ENCODE results near the gene HECTD2. TPM values are rescaled to one million over a fixed set of nuclear protein-coding genes. Genes with fewer than 3 reads are reported as not detected.

HECTD2 gene
- polyA plus RNA-seq, 1 donor from 2014 or later, result 87.6 TPM

DNA sequence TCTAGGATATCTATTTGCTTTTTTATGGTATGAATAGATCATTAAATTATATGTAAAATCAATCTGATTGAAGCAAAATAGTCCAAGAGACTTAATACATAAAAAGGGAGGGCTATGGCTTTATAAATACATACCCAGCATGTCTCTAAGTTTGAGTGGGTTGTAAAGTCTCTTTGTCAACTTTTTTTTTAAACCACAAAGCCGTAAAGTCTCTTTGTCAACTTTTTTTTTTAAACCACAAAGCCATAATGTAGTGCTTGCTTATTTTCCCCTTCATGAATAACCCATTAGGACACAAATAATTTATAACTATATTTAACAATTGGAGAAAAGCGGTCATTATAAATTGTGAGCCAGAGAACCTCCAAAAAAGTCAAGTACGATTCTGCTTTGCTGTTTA is 5.7 kb downstream of the HECTD2 start:
- H3K9ac ChIP-seq (ENCODE audit: low read length), result no peak overlapping the region
- no peaks in the 10 kb centered on the region for H3K9me2 ChIP-seq (ENCODE audit: insufficient read depth, low read length)
- no peaks in the 10 kb centered on the region for H3K36me3 ChIP-seq (ENCODE audit: insufficient read depth, low read length)
- H3K27ac ChIP-seq (ENCODE audit: low read length), result no peak overlapping the region
- no peak overlapping the region for H3K4me3 ChIP-seq (ENCODE audit: low read length)
- H2AFZ ChIP-seq (ENCODE audit: low read depth, low read length), result no peak overlapping the region
- H3K79me2 ChIP-seq (replicated peaks; ENCODE audit: insufficient read depth, low read length), result peaks cover 43% of the 10 kb centered on the region
- no peak overlapping the region for H3K4me2 ChIP-seq (ENCODE audit: low read length)
- H4K20me1 ChIP-seq (ENCODE audit: insufficient read depth), result no peaks in the 10 kb centered on the region
- no peaks in the 10 kb centered on the region for H3F3A ChIP-seq (ENCODE audit: insufficient read depth, low read length, poor library complexity, severe bottlenecking)
- no peaks in the 10 kb centered on the region for H3K27me3 ChIP-seq (ENCODE audit: insufficient read depth, low read depth, low read length)
- TF ChIP-seq EP300 (conservative IDR thresholded peaks at IDR 0.05; ENCODE audit: poor library complexity, severe bottlenecking) (no peak), MXI1 (conservative IDR thresholded peaks at IDR 0.05; ENCODE audit: poor library complexity, severe bottlenecking) (no peak), EZH2 (IDR thresholded peaks at IDR 0.05; ENCODE audit: borderline replicate concordance, insufficient read depth, low read length, poor library complexity, severe bottlenecking) (no peak), SMC3 (conservative IDR thresholded peaks at IDR 0.05; ENCODE audit: poor library complexity) (no peak), RAD21 (conservative IDR thresholded peaks at IDR 0.05) (no peak), TAF1 (IDR thresholded peaks at IDR 0.05; ENCODE audit: low read depth) (no peak), POLR2AphosphoS5 (IDR thresholded peaks at IDR 0.05) (no peak)
- TF ChIP-seq, protein P1, sequence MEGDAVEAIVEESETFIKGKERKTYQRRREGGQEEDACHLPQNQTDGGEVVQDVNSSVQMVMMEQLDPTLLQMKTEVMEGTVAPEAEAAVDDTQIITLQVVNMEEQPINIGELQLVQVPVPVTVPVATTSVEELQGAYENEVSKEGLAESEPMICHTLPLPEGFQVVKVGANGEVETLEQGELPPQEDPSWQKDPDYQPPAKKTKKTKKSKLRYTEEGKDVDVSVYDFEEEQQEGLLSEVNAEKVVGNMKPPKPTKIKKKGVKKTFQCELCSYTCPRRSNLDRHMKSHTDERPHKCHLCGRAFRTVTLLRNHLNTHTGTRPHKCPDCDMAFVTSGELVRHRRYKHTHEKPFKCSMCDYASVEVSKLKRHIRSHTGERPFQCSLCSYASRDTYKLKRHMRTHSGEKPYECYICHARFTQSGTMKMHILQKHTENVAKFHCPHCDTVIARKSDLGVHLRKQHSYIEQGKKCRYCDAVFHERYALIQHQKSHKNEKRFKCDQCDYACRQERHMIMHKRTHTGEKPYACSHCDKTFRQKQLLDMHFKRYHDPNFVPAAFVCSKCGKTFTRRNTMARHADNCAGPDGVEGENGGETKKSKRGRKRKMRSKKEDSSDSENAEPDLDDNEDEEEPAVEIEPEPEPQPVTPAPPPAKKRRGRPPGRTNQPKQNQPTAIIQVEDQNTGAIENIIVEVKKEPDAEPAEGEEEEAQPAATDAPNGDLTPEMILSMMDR (IDR thresholded peaks at IDR 0.05; ENCODE audit: poor library complexity, severe bottlenecking), result no peak
- TF ChIP-seq, protein P2, sequence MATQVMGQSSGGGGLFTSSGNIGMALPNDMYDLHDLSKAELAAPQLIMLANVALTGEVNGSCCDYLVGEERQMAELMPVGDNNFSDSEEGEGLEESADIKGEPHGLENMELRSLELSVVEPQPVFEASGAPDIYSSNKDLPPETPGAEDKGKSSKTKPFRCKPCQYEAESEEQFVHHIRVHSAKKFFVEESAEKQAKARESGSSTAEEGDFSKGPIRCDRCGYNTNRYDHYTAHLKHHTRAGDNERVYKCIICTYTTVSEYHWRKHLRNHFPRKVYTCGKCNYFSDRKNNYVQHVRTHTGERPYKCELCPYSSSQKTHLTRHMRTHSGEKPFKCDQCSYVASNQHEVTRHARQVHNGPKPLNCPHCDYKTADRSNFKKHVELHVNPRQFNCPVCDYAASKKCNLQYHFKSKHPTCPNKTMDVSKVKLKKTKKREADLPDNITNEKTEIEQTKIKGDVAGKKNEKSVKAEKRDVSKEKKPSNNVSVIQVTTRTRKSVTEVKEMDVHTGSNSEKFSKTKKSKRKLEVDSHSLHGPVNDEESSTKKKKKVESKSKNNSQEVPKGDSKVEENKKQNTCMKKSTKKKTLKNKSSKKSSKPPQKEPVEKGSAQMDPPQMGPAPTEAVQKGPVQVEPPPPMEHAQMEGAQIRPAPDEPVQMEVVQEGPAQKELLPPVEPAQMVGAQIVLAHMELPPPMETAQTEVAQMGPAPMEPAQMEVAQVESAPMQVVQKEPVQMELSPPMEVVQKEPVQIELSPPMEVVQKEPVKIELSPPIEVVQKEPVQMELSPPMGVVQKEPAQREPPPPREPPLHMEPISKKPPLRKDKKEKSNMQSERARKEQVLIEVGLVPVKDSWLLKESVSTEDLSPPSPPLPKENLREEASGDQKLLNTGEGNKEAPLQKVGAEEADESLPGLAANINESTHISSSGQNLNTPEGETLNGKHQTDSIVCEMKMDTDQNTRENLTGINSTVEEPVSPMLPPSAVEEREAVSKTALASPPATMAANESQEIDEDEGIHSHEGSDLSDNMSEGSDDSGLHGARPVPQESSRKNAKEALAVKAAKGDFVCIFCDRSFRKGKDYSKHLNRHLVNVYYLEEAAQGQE (IDR thresholded peaks at IDR 0.05; ENCODE audit: borderline replicate concordance), result no peak
- no peaks in the 10 kb centered on the region for H3K9me3 ChIP-seq (ENCODE audit: low read length)

DNA sequence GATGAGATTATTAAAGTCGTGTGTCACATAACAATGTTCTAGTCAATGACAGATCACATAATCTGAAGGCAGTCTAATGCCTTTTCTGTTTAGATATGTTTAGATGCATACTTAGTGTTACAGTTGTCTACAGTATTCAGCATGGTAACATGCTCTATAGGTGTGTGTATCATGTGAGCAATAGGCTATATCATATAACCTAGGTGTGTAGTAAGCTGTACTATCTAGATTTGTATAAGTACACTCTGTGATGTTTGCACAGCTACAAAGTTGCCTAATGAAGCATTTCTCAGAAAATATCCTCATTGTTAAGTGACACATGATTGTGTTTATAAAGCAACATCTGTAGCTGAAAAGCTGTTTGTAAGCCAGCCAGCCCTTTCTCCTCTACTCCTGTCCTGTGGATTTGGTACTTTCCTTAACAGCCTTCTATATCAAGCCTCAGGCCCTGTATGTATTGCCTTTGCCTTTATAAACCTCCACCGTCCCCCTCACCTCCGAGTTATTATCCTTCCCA is 6.3 kb downstream of the HECTD2 start:
- Histone ChIP-seq H3K9ac (ENCODE audit: low read length) (no peak overlapping the region), H3K79me2 (replicated peaks; ENCODE audit: insufficient read depth, low read length) (peaks cover 39% of the 10 kb centered on the region), H3F3A (ENCODE audit: insufficient read depth, low read length, poor library complexity, severe bottlenecking) (no peaks in the 10 kb centered on the region), H3K27me3 (ENCODE audit: insufficient read depth, low read depth, low read length) (no peaks in the 10 kb centered on the region), H3K4me3 (ENCODE audit: low read length) (no peak overlapping the region), H3K27ac (ENCODE audit: low read length) (no peak overlapping the region), H4K20me1 (ENCODE audit: insufficient read depth) (no peaks in the 10 kb centered on the region), H3K9me2 (ENCODE audit: insufficient read depth, low read length) (no peaks in the 10 kb centered on the region), H3K36me3 (ENCODE audit: insufficient read depth, low read length) (no peaks in the 10 kb centered on the region), H2AFZ (ENCODE audit: low read depth, low read length) (no peak overlapping the region), H3K4me2 (ENCODE audit: low read length) (no peak overlapping the region), H3K9me3 (ENCODE audit: low read length) (no peaks in the 10 kb centered on the region)
- TF ChIP-seq RAD21 (conservative IDR thresholded peaks at IDR 0.05) (no peak), EP300 (conservative IDR thresholded peaks at IDR 0.05; ENCODE audit: poor library complexity, severe bottlenecking) (no peak)
- TF ChIP-seq, protein P1 (IDR thresholded peaks at IDR 0.05; ENCODE audit: poor library complexity, severe bottlenecking), result no peak
